Suprapubic skin (tissue), 4 donors: ENCODE data around the gene FAM83E. TPM values are rescaled to one million over a fixed set of nuclear protein-coding genes. Genes with fewer than 3 reads are reported as not detected.

Source experiments
- DNase-seq, 2 donors: peaks; one replicate each; pipeline ENCODE4 v3.0.0-alpha.2; 2019; ENCODE audit warnings: low spot score in 2 of 2
- H3K27ac ChIP-seq: fragments of 200-600 bp; sonication (generic); one replicate; pipeline ENCODE4 v1.5.1; 2019
- H3K27me3 ChIP-seq: fragments of 200-600 bp; sonication (generic); one replicate; pipeline ENCODE4 v1.5.1; 2019
- H3K36me3 ChIP-seq: fragments of 200-600 bp; sonication (generic); one replicate; pipeline ENCODE4 v1.5.1; 2019
- H3K4me1 ChIP-seq: fragments of 200-600 bp; sonication (generic); one replicate; pipeline ENCODE4 v1.5.1; 2019
- H3K4me3 ChIP-seq: fragments of 200-600 bp; sonication (generic); one replicate; pipeline ENCODE4 v1.5.1; 2019; ENCODE audit warnings: mild to moderate bottlenecking
- H3K9me3 ChIP-seq: fragments of 200-600 bp; sonication (generic); one replicate; pipeline ENCODE4 v1.5.1; 2019
- CTCF ChIP-seq, 2 donors: fragments of 200-600 bp in 1 of 2; fragments of 450-650 bp in 1 of 2; sonication (generic) in 1 of 2; IDR thresholded peaks; one replicate each; pipeline ENCODE4 v1.5.1; 2016 to 2019; ENCODE audit warnings: antibody characterized with exemption in 2 of 2, mild to moderate bottlenecking in 1 of 2, moderate library complexity in 1 of 2
- EP300 ChIP-seq: sonication (generic); formaldehyde crosslinking; IDR thresholded peaks from one replicate; pipeline ENCODE4 v1.6.1; 2017; ENCODE audit warnings: antibody characterized with exemption
- POLR2A ChIP-seq, 2 donors: fragments of 450-650 bp; IDR thresholded peaks; one replicate each; pipeline ENCODE4 v1.6.1; 2017; ENCODE audit warnings: antibody characterized with exemption in 2 of 2, mild to moderate bottlenecking in 2 of 2, moderate library complexity in 2 of 2
- POLR2AphosphoS5 ChIP-seq, 3 donors: sonication (generic); formaldehyde crosslinking; IDR thresholded peaks; one replicate each; pipeline ENCODE4 v1.6.1; 2017; ENCODE audit warnings: antibody characterized with exemption in 3 of 3
- WGBS: methylation state at CpG from one replicate; pipeline ENCODE4 v1.1.5; 2018; 5-methylcytosine and 5-hydroxymethylcytosine counted together
- total RNA-seq, 4 donors: library from RNA; depleted of rRNA; stranded (reverse); fragments of >200 nt; gene quantifications; one replicate each; pipeline ENCODE4 v1.1.0, GENCODE V29; 2016

The FAM83E gene
- total RNA-seq, 4 donors from 2014 or later = 0.87 to 5.1 (median 1.1) TPM

- DNase-seq = no peak
- Histone ChIP-seq H3K4me1 (peaks cover 9% of the 10 kb centered on the region), H3K36me3 (peaks cover under 1% of the 10 kb centered on the region), H3K27ac (no peak overlapping the region), H3K9me3 (no peaks in the 10 kb centered on the region), H3K4me3 (no peak overlapping the region), H3K27me3 (no peaks in the 10 kb centered on the region)
- WGBS = 93% methylated on average over 12 of the region's 20 CpGs
- no peak for TF ChIP-seq POLR2A (IDR thresholded peaks at IDR 0.05)
- TF ChIP-seq EP300 = no peak
- TF ChIP-seq POLR2AphosphoS5 (IDR thresholded peaks at IDR 0.05) = no peak
- TF ChIP-seq CTCF (IDR thresholded peaks at IDR 0.05) = no peak
These were observed 5.2 kb downstream of the FAM83E start for GRCh38 chr19:48609571-48610108.

GRCh38 chr19:48608798-48609263, 6.0 kb downstream of the FAM83E start:
- H3K36me3 ChIP-seq = no peaks in the 10 kb centered on the region
- DNase-seq = no peak
- TF ChIP-seq CTCF (IDR thresholded peaks at IDR 0.05) = peak in 1 of 2 donors; percentile 39
- TF ChIP-seq POLR2A (IDR thresholded peaks at IDR 0.05) = no peak
- WGBS = 30% methylated on average over 7 of the region's 9 CpGs
- H3K9me3 ChIP-seq = no peaks in the 10 kb centered on the region
- H3K4me1 ChIP-seq = peaks cover under 1% of the 10 kb centered on the region
- no peaks in the 10 kb centered on the region for H3K27me3 ChIP-seq
- H3K4me3 ChIP-seq = no peak overlapping the region
- no peak overlapping the region for H3K27ac ChIP-seq

GRCh38 chr19:48607359-48607755, 7.5 kb downstream of the FAM83E start:
- Histone ChIP-seq H3K27me3 (no peaks in the 10 kb centered on the region), H3K4me3 (no peak overlapping the region), H3K36me3 (no peaks in the 10 kb centered on the region), H3K27ac (no peak overlapping the region), H3K9me3 (no peaks in the 10 kb centered on the region), H3K4me1 (no peaks in the 10 kb centered on the region)
- WGBS = 92% methylated on average over 7 of the region's 7 CpGs
- TF ChIP-seq CTCF (IDR thresholded peaks at IDR 0.05) (no peak), POLR2AphosphoS5 (IDR thresholded peaks at IDR 0.05) (no peak), EP300 (no peak), POLR2A (IDR thresholded peaks at IDR 0.05) (no peak)
- DNase-seq = no peak

- TF ChIP-seq CTCF (IDR thresholded peaks at IDR 0.05) (no peak), POLR2A (IDR thresholded peaks at IDR 0.05) (no peak), POLR2AphosphoS5 (IDR thresholded peaks at IDR 0.05) (no peak), EP300 (no peak)
- no peak for DNase-seq
- no peaks in the 10 kb centered on the region for H3K27me3 ChIP-seq
- no peaks in the 10 kb centered on the region for H3K4me1 ChIP-seq
- no peak within 1 kb of the TSS for H3K4me3 ChIP-seq
- H3K27ac ChIP-seq = no peak within 1 kb of the TSS
- no peaks in the 10 kb centered on the region for H3K36me3 ChIP-seq
- WGBS = 87% methylated on average over 11 of the region's 39 CpGs
- H3K9me3 ChIP-seq = no peaks in the 10 kb centered on the region
These were observed 8.2 kb downstream of the FAM83E start, which contains the start of gene SPACA4 for GRCh38 chr19:48606463-48607358. TSS of gene SPACA4 (plus strand) at chr19:48606742. CDS start at chr19:48606979, 237 bp downstream.

GRCh38 chr19:48603850-48604249, 11.0 kb downstream of the FAM83E start:
- 84% methylated on average over 9 of the region's 9 CpGs for WGBS

More at GRCh38 chr19:48603850-48604249, 11.0 kb downstream of the FAM83E start:
- H3K4me1 ChIP-seq = no peaks in the 10 kb centered on the region
- no peaks in the 10 kb centered on the region for H3K36me3 ChIP-seq
- H3K4me3 ChIP-seq = no peak overlapping the region
- H3K9me3 ChIP-seq = no peaks in the 10 kb centered on the region
- no peak overlapping the region for H3K27ac ChIP-seq
- peaks cover 6% of the 10 kb centered on the region for H3K27me3 ChIP-seq
- DNase-seq = no peak
- TF ChIP-seq POLR2AphosphoS5 (IDR thresholded peaks at IDR 0.05) = no peak
- no peak for TF ChIP-seq EP300
- TF ChIP-seq CTCF (IDR thresholded peaks at IDR 0.05) = no peak
- TF ChIP-seq POLR2A (IDR thresholded peaks at IDR 0.05) = no peak
